MV-4-11 (cell line): ENCODE data around the gene NT5DC4.
A peak's percentile ranks its signal among the peaks of the same experiment; 100 is the strongest.

Experiments used
- DNase-seq: peaks from one replicate; lab custom pipeline; 2025; lab: John Stamatoyannopoulos, UW

NT5DC4 gene

DNA sequence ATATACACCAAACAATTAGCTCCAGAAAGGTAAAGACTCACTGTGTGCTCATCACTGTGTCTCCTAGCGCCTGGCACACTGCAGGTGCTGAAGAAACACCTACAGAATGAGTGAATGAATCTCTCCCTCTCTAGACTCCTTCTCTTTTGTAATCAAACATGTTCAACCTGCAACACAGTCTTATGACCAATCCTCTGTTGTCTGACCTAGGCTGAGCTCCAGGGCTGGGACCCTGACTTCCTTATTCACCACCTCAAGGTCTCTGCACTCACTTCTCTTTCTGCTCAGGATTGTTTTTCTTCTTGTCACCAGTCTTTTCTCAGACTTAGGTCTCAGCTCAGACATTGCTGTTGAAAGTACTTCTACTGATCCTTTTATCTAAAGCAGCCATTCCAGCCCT, 33.7 kb downstream of the NT5DC4 start:
- DNase-seq: peak; percentile 64

DNA sequence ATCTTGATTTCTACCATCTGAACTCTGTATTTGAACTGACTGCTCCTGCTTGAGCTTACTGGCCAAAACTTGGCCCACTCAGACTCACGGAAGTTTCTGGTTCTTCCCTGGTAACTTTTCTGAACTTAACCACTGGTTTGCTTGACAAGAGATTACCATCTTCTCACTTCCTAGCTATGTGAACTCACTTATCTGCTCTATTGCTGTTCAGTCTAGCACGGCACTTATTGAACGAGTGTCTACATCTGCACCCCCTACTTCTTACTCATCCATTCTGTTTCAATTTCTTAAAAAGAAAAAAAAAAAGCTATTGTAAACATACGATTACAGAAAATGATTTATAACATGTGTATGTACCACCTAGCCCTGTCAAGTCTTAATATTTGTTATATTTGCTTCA, 34.6 kb downstream of the NT5DC4 start:
- DNase-seq: no peak

DNA sequence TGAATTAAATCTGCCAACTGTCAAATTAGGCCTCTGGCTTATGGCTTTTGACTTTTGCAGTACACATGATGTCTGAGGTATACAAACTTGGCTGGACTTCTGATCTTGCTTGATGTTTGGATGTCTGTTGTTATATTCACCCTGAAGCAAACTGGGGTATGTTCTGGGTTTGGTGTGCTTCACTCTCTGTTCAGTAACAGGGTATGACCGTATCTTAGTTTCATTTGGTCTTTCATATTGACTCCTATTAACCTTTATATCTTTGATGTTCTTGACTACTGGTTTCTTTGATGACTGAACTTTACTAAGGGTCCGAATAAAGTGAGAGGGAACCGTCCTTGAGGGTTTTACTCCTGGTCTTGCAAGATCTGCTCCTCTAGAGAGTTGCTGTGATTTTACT, 35.4 kb downstream of the NT5DC4 start:
- DNase-seq: no peak

DNA sequence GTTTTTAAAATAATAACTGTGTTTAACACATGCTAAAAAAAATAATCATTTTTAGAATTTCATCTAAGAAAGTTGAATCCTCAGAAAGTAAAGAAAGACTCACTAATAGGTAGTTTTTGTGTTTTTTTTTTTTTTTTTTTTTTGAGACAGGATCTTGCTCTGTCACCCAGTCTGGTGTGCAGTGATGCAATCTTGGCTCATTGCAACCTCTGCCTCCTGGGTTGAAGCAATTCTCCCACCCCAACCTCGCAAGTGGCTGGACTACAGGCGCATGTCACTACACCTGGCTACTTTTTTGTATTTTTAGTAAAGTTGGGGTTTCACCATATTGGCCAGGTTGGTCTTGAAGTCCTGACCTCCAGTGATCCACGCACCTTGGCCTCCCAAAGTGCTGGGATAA, 36.4 kb downstream of the NT5DC4 start:
- DNase-seq: peak; percentile 1

DNA sequence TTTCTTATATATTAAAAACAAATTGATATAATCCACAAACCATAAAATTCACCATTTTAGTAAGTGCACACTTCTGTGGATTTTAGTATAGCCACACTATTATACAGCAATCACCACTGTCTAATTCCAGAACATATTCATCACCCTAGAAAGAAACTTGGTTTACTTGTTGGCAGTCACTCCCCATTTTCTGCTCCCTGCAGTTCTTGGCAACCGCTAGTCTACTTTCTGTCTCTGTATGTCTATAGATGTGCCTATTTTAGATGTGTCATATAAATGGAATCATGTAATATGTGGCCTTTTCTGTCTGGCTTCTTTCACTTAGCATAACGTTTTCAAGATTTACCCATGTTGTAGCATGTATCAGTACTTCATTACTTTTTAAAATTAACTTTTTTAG, 37.9 kb downstream of the NT5DC4 start:
- DNase-seq: no peak

DNA sequence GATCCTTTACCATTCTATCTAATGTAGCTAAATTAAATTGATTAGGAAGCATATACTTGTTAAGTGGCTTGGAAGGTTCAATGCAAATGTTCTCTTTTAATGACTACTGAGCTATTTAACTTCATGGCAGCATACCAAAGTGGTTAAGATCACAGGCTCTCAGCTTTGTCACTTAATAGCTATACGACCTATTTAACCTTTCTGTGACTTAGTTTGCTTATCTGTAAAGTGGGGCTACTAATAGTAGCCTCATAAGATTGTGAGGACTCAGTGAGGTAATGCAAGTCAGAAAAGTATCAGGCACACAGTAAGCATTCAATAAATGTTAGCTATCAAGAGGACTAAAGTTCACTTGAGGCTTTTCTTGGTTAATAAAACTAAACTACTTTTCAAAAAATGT, 39.3 kb downstream of the NT5DC4 start:
- no peak for DNase-seq

DNA sequence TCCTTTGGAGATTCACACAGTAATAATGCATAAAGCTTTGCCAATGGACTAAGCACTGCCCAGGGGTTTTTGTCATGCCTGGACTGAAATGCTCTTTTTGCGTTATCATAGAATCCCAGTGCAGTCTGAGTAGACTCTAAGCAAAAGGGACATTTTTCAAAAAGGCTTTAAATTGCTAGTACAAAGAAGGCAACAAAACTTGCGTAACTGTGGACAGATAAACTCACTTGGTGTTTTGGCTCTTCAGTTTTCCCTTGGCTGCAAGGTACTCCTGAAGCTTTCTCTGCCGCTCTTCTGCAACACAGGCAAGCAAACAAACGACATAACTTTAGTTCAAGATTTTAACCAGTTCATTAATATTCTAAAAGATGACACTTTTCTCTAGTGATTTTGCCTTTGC, 41.5 kb downstream of the NT5DC4 start:
- DNase-seq: no peak

DNA sequence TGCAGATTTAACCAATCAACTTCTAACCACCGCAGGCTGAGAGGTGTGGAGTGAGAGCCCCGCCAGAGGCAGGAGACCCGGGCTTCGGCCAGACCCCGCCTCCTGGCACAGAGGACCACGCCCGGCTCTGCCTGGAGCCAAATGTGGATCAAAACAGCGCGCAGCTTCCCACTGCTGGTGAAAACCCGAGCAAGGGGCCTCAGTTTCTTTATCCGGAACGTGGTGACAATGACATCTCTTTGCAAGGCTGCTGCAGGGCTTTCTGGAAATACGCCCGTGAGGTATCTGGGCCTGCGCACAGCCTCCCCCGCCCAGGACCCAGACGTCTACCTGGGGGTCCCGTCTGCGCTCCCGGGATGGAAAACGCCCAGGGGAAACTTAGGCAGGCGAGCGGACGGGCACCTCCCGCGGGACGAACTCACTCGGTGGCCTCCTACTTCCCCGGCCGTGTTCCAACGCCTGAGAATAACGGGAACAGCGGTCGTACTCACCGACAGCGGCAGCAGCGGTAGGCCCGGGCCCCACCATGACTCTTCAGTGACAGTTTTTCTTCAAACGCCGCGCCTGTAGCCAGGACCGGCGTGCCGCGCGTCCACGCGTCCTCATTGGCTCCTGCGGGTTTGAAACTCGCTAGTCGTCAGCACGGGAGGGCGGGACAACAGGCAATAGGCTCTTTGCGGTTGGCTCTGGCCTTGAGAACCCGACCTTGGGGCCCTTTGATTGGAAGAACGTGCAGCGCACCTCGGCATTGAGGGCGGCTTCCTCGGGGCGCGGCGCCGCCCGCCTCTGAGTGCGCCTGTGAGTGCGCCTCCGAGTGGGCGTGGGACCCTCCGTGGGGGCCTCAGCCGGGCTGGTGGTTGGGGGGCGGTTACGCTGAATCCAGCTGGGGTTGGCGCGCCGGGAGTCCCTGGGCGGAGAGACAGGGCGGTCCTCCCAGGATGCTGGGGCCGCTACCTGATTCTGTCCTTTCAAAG, 43.5 kb downstream of the NT5DC4 start, which contains the start of gene CKAP2L:
Gene CKAP2L (minus strand): TSS at position 539 of the 974 bp plus-strand sequence. CDS start 11 bp downstream, at position 528.
- peak; percentile 97 for DNase-seq

DNA sequence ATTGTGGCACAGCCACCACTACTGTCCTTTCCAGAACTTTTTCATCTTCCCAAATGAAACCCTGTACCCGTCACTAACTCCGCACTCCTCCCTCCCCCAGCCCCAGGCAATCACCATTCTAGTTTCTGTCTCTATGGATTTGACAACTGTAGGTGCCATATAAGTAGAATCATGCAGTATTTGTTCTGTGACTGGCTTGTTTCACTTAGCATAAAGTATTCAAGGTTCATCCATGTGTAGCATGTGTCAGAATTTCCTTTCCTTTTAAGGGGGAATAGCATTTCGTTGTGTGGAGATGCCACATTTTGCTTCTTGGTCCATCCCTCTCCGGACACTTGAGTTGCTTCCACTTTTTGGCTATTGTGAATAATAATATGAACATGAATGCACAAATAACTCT, 44.4 kb downstream of the NT5DC4 start:
- DNase-seq: no peak

DNA sequence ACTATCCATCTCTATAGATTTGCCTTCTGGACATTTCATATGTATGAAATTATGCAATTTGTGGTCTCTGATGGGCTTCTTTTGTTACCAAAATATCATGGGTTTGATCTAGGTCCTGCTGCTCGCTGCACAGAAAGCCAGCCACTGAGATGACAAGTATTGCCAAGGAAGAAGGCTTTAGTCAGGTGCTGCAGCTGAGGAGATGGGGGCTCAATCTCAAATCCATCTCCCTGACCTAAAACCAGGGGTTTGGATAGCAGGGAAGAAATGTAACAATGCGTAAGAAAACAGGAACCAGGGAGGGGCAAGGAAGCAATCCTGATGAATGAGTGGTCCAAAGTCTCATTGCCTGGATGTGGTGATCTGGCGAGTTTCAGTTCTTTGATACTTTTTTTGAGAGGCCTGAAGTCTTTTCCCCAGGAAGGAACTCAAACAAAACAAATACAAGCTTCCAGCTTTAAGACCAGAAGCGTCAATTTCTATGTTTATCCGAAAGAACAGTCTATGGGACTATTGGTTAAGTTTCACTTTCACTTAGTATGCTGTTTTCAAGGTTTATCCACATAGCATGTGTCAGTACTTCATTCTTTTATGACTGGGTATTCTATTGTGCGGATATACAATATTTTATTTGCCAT, 47.0 kb downstream of the NT5DC4 start:
- peak; percentile 55 for DNase-seq

DNA sequence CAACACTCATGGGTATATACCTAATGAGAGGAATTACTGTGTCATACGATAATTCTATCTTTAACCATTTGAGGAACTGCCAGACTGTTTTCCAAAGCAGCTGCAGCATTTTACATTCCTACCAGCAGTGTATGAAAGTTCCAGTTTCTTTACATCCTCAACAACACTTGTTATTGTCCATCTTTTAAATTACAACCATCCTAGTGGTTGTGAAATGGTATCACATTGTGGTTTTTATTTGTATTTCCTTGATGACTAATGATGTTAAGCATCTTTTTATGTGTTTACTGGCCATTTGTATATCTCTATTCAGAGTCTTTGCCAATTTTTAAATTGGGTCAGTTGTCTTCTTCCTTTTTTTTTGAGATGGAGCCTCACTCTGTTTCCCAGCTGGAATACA, 47.6 kb downstream of the NT5DC4 start:
- peak; percentile 15 for DNase-seq

DNA sequence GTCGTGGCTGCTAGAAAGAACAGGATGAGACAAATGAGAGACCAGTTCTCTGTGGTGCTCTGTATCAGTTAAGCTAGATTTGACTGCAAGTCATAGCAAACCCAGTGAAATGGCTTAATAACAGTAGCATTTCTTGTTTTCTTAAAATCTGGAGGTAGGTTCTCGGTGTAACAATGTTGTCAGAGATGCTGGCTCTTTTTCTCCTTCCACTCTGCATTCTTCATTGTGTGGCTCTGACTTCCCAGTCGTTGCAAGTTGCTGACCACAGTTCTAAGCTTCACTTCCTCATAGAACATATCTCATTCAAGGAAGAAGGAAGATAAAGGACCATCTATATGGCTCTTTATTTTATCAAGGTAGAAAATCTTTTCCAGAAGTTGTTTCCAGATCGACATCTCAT, 51.5 kb downstream of the NT5DC4 start:
- peak; percentile 85 for DNase-seq

DNA sequence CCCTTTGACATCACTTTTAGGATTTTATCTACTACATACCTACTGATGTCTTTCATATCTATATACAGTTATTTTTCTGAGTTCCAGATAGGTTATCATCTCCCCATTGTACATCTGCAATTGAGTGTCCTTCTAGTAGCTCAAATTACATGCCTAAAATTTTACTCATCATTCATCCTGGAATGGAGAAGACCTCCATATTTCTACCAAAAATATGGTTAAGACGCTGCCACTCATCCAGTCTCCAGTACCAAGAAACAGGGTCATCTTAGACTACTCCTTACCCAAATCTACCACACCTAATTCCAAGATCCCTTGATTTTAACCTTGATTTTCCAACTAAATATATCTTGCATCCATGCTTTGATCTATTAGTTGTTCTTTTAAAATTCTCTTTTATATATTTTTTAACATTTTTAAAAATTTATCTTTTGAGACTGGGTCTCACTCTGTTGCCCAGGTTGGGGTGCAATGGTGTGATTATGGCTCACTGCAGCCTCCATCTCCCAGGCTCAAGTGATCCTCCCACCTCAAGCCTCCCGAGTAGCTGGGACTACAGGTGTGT, 52.2 kb downstream of the NT5DC4 start:
- no peak for DNase-seq

DNA sequence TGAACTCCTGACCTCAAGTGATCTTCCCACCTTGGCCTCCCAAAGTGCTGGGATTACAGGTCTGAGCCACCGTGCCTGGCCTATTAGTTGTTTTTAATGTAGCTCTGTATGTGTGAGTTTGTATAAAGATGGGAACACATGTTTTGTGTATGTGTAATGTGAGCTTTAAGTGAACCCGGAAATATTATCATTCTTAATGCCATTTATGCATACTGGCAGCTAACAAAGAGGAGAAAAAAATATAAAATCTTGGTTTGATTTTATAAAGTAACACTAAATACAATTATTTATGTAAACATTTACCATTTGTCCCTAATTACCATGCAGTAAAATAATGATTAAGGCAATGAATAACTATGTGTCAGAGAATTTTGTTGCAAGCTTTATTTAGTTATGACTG, 52.7 kb downstream of the NT5DC4 start:
- DNase-seq: no peak

DNA sequence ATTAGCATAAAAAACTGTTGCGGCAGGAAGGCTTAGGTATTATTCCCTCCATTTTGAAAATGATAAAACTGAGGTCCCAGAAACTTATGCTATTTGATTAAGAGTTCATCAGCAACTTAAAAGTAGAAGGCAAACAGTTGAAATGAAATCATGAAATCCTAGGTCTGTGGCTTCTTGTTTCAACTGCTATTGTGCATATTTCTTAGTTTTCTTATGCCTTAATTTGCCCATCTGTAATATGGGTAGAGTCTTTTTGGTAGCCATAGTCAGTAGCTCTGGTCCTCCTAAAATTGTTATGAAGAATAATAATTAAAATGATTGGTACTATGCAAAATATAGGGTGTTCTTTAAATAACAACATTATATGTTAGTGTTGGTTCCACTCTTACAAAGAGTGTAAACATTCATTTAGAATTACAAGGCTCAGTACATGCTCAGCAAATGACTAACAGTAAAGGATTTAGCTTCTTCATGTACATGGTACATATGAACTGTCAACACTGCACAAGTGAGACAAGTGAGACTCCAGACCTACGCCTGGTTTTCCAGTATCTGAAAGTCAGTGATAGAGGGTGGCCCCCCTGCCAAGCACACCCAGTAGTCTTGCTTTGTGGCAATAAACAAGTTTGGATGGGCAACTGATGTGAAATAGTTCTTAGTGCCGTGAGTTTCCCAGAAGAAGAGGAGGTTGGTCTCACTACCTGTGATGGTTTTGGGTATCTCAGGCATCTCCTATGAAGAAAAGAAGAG, 53.9 kb downstream of the NT5DC4 start:
- DNase-seq: no peak

DNA sequence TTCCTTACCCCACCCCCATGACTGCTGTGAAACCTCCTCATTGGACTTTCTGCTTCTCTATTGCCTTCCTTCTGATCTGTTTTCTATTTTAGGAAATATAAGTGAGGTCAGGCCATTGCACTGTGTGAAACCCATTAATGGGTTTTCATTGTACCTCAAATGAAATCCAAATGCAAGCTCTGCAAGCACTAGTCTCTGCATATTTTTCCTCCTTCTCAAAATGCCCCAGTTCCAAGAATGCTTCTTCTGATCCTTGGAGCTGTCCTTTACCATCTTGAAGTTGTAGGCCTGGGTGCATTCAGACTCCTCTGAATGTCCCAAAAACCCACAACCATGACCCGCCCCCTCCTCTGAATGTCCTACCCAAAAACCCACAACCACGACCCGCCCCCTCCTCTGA, 55.3 kb downstream of the NT5DC4 start:
- peak; percentile 52 for DNase-seq

DNA sequence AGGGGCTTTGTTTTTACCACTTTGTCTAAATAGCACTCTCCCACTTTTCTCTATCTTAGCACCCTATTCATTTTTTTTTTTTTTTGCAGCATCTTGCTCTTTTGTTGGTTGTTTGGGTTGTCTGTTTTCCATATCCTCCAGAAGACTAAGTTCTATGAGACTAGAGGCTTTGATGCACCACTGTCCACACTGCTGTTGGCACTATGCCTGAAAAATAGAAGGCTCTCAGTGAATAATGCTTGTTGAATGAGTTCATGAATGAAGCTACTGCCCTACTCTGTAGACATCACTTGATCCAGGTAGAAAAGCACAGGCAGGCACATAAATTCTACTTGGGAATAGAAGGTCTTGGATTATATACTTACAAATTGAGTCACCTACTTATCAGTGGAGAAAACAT, 56.2 kb downstream of the NT5DC4 start:
- DNase-seq: no peak

DNA sequence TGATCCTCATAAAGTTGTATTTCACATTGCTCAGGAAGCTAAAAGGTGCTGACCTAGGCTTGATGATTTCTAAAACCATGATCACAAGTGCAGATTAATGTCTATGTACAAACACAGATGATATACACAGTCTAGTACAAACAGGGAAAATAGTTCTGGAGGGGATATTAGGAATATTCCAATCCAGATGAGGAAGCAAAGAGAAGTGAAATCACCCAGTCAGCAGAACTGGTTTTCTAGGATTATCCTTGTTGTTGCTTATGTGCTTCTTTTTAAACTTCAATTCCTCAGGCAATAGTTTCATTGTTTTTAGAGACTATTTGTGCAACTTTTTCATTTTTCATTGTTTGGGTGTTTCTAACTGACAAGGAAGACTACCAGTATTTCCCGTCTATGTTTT, 58.8 kb downstream of the NT5DC4 start:
- no peak for DNase-seq

DNA sequence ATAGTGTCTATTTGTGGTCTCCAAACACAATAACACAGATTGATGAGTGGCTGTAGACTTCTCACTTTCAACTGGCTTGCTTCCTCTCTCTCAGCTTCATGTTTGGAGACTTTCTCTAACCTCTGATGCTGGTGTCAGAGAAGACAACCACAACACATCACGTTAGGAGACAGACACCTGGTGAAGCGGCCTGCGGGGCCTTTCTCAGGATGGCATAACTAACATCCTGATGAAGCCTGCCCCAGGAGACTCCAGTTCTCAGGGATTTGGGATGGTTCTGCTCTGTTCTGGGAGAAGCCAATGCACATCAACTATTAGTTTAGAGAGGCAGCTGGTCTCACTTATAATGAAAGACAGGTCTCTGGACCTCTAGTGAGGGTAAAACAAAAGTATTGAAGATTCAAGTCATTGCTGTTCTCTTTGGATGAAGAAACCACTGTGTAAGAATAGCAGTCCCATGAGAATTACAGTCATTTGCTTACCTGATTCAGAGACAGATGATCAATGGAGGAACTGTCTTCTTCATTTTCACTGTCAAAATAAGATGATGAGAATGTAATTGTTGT, 61.5 kb downstream of the NT5DC4 start:
- DNase-seq: peak; percentile 10

DNA sequence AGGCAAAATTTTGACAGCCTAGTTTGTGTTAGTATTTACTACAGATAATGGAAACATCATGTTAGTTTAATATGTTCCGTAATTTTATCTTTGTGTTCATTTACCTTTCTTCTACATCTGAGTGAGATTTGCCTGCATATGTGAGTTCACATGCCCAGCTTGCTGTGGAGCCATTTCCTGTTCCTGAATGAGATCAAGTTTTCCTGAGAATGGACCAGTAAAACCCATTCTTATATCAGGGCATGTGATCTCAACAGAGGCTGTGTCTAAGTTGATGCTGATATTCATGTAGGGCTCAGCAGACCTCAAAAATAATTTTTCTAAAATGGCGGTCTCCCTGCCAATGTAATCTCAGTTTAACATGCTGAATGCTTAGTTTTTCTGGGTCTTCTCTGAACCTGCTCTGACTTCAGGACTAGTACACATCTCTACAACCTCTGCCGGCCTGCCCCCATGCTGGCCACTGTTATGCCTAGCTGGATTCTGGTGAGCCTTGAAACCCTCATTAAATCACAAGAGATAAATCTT, 62.4 kb downstream of the NT5DC4 start:
- no peak for DNase-seq
